GM18951 (cell line): ENCODE measurements around the gene GRID2.
"Not testable (repeated sequence)": the region's sequence is repeated elsewhere in the genome, so short reads cannot be mapped to it uniquely, and the experiment has no call there.

Experiments used
- POLR2A ChIP-seq: IDR thresholded peaks from 4 replicates; pipeline ENCODE4 v1.6.1; 2011; ENCODE audit warnings: mild to moderate bottlenecking; ENCODE audit not compliant: insufficient read length, insufficient read depth; ENCODE audit errors: extremely low read depth
- in situ Hi-C: fragments of 300-500 bp; cut with MboI; formaldehyde crosslinking; loops from one replicate; pipeline ENCODE4 v1.12.0; 2022; ENCODE audit warnings: low sequenced_read_pairs, mixed read lengths, inconsistent platforms; ENCODE audit not compliant: unreplicated experiment

Gene GRID2

DNA sequence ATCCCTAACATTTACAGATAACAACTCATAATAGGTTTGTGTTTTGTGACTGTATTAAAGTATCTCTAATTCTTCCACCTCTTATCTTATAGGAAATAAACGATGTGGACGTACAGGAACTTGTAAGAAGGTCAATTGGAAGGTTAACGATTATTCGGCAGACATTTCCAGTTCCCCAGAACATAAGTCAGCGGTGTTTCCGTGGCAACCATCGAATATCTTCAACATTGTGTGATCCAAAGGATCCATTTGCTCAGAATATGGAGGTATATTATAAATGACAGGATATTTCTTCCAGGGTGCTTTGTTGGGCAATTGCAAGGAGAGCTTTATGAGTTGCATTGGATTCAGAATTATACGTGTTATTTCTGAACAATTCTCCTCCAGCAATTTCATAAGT, 912.9 kb downstream of the GRID2 start:
- TF ChIP-seq POLR2A, result no peak
- in situ Hi-C loops, result no loop called here

DNA sequence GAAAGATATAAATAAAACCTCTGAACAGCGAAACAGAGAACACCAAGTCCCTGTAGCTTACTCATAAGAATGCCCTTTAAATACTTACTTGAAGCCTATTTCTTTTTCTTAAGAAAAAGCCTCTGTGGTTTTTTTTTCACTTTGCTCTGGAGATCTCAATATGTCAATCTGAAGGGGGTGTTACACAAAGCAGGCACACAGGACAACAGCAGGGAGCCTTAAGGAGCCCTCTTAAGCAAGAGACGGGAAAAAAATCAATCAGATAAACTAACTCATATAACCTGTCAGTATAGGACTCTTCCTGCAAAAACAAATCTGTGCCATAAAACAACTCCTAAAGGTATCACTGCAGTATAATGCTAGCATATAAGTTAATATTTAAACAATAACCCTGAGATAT, 913.7 kb downstream of the GRID2 start:
- TF ChIP-seq POLR2A, result no peak
- in situ Hi-C loops, result no loop called here

DNA sequence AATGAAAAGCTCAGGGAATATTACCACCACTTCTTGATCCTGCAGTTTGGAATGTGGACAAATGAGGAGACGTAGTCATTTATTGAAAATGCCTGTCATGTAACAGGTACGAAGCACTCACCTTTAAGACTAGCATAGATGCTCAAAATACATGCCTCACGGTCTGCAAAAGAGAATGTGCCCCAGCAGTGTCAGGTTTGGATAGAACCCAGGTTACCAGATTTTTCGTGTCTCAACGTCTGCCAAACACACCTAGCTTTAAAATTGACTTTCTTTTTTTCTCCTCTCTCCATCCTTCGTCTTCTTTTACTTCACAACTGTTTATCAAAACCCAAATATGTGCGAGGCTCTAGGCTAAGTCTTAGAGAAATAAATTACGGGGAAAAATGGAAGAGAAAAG, 918.0 kb downstream of the GRID2 start:
- TF ChIP-seq POLR2A, result no peak
- in situ Hi-C loops, result no loop called here

DNA sequence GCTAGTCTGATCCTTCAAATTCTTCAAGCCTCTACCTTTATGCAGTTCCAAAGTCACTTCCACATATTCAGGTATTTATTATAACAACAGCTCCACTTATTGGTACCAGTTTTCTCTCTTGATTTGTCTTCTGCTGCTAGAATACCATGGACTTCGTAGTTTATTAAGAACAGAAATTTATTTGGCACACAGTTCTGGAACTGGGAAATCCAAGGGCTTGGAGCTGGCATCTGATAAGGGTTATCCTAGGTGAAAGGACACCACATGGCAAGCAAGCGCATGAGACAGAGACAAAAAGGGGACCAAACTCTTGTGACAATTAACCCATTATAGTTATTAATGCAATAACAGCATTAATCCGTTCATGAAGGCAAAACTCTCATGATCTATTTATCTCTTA, 924.3 kb downstream of the GRID2 start:
- in situ Hi-C loops, result no loop called here
- TF ChIP-seq POLR2A, result no peak

DNA sequence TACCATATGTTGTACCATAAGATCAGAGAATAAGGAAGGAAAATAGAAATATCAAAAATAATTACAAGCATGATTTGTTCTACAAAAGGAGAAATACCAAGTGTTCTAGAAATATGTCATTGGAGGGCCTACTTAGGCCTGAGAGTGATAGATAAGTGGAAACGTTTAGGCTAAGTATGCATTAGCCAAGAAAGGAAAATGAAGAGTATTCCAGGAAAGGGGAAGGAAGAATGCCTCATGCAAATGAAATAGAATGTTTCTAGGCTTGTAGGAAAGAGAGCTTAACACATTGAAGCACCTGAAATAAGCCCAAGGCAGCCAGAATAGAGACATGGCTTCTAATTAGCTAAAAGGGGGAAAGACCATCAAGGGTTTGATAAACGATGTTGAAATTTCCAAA, 929.1 kb downstream of the GRID2 start:
- in situ Hi-C loops, result no loop called here
- TF ChIP-seq POLR2A, result no peak

DNA sequence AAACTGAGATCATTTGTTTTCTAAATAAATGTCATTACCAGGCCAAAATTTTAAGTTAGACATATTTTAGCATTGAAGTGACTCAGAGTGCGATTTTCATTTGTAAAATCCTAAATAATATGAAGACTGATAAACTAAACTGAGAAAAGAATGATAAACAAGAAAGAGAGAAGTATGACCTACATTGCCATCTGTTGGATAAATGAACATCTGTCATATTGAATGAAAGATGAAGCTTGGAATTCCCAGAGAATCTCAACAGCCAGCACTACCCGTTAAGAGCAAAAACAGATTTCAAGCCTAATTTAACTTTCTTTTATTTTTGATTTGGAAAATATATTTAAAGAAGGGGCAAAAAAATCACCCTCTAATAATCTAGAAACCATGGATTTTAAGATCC, 933.8 kb downstream of the GRID2 start:
- in situ Hi-C loops, result no loop called here
- TF ChIP-seq POLR2A, result no peak

DNA sequence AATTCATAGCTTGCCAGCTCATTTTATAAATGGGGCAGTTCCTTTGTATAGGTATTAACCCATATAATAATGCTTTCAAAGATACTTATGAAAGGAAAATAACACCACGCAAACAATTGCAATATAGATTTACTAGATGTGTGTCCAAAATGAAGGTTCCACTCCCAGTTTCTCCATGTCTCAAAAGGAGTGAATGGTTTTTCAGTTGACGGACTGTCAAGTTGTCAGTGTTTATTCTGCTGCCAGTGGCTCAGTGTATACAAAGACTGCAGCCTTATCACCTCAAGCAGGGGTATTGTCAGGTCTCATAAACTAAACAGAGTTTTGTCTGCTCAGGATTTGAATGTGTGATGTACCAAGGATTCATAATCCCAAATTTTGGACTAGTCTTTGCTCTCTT, 939.5 kb downstream of the GRID2 start:
- no peak for TF ChIP-seq POLR2A
- in situ Hi-C loops, result no loop called here

DNA sequence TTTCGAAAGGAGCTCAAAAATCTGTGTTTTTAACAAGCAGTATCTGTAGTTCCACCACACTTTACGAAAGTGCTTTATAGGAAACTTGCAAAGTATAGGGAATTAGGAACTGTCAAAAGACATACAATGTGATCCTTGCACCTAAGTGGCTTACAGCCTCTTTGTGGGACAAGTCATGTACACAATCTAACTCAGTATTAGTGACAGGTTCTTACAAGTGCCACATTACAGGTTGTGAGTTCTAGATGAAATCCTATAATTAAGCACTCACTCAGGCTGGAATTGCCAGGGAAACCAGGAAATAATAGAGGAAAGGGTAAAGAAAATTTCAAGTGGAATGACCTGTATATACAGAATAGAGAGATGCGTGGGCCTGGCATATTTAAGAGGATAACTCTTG, 957.4 kb downstream of the GRID2 start:
- in situ Hi-C loops, result no loop called here
- no peak for TF ChIP-seq POLR2A

DNA sequence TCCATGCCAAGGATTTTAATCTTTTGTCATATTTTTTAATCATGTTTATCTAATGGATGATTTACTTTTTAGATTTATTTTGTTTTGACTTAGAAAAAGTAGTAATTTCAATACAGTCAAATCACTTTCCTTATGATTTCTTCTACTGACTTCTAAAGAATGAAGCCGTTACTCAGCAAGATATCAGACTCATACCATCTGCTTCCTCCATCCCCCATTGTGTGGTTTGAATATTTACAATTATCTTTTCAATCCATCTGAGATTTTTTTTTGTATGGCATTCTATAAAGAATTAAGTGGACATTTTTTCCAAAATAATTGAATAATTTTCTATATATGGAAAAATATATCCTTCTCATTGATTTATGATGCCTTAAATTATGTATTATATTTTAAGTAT, 959.4 kb downstream of the GRID2 start:
- in situ Hi-C loops, result no loop called here
- no peak for TF ChIP-seq POLR2A

DNA sequence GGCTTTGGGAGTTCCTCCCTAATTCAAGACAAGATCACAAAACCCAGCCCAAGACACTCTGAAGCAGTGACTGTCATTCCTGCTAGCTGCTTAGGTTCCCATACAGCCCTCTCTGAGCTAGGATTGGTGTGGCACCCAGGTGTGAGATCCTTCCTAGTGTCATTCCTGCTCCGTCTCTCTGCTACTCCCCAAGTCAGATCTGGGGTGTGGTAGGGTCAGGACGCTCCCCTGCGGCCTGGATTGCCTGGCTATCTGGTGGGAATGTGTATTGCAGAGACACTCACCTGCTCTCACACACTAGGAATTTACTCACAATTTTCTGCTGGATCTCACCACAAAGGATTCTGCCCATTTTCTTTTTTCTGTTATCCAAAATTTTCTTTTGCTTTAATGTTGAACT, 964.0 kb downstream of the GRID2 start:
- in situ Hi-C loops, result no loop called here
- TF ChIP-seq POLR2A, result no peak

DNA sequence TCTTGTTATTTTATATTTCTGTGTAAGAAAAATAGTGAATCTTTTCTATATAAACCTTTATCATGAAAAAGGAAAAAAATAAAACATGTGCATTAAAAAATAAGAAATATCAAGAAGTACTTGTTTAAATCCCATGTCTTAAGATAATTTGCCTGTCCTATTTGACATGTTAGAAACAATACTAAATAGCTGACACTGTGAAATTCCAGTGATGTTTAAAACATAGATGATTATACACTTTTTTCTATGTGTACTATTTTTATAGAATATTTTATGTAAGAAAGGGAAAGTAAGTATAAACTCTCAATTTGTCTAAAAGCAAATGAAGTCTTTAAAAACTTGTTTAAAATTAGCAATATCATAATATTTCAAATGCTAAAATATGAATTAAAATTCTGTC, 981.6 kb downstream of the GRID2 start:
- no peak for TF ChIP-seq POLR2A
- in situ Hi-C loops, result no loop called here

DNA sequence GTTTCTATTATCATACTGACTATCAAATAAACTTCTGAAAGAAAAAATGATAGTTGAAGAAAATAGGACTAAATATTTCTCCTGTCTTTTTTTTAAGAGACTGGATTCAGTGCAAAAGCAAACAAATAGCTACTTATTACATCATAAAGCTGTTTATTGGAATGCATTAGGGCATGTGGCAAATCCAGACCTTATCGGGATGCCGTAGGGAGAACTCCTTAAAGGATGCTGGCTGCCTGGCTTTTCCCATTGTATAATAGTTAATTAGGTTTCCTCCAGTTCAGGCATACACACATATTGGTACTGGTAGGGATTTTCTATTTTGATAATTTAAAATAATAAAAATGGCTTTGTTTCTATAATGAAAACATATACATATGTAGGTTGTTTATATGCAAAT, 985.5 kb downstream of the GRID2 start:
- in situ Hi-C loops, result no loop called here
- TF ChIP-seq POLR2A, result no peak

DNA sequence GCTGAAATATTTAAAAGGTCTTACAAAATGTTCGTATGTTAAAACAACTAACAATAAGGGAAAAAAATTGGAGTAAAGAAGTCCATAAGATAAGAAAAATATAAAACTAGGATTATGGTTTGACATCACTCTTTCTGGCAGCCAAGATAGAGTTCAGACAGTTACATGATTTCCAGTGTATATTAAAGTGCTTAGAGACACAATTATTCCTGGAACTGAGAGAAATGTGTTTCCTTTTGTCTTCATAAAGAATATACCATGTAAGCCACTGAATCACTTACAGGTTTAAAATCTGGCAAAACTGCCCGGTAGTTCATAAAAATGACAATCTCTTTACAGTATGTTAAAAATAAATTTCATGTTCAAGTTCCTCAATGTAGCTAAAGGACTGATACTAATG, 986.1 kb downstream of the GRID2 start:
- in situ Hi-C loops, result no loop called here

DNA sequence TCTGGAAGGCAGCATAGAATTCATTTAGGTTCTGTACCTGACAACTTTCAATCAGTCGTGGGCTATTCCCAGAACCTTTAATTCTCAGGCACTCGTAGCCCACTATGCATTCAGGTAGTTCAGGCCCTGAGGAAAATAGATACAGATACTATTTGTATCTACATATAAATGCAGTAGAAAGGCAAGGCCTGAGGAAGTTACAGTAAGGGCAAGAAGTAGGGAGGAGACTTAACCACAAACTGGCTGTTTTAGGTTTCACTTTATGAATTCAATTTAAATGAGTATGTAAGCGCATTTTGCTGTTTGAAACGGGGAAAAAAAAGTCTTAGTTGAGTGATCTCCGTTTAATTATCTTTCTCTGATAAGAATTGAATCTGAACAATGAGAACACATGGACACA, 995.4 kb downstream of the GRID2 start:
- in situ Hi-C loops, result no loop called here
- TF ChIP-seq POLR2A, result no peak

More for the DNA sequence above, 986.1 kb downstream of the GRID2 start:
- TF ChIP-seq POLR2A, result no peak

DNA sequence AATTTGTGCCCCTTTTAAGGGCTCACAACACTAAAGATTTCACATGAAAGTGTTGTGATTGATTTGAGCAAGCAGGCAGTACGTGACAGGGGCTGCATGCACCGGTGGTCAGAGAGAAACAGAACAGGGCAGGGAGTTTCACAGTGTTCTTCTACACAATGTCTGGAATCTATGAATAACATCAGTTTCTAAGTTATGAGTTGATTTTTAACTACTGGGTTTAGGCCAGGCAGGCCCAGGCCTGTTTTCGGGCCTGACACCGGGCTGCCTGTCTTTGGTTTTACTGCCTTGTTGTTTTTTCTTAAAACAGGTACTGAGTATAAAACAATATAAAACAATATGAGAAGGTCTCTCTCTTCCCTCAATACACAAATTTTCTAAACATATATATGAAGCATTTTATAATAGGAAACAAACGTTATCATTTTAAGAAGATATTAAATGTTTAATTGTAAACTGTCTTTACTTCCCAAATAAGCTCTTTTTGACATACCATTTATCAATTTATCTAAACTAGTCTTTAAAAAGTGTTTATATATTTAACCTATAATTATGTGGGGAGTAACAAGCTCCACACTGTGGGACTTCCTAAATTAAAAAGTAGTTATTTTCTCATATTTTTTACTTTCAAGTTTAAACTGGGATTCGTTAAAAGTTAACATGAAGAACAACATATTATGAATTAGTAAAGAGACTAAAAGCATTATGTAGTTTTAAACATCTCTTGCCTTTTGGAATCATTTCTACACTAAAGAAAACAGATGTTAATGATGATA, 997.2 kb downstream of the GRID2 start:
- in situ Hi-C loops, result not testable (repeated sequence)

DNA sequence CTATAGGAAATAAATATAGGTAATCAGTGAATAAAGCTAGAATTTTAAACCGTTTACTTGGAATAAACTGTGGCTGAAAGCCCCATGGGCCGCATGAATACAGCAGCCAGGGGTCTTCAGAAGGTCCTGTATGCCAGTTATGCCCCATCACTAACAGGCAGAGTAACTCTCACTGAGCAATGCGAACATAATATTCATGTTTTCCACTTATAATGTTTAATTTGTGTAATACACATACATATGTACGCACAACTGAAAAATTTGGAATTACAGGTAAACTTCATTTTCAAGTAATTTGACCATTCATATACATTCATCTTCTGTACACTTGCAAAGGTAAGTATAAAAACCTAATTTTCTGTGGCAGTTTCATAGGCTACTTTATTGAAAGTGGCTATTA, 998.5 kb downstream of the GRID2 start:
- TF ChIP-seq POLR2A, result no peak
- in situ Hi-C loops, result no loop called here
